Neural progenitor cell (in vitro differentiated cells): Measurements from ENCODE around the gene NPIPB6. TPM values are rescaled to one million over a fixed set of nuclear protein-coding genes. Genes with fewer than 3 reads are reported as not detected.

Experiments used
- DNase-seq: peaks from one replicate; pipeline ENCODE4 v3.0.0-alpha.2; 2016; ENCODE audit warnings: low spot score
- H2AFZ ChIP-seq: fragments of 200-600 bp; sonication (generic); replicated peaks from 2 replicates; pipeline ENCODE4 v1.6.1; 2016; ENCODE audit warnings: antibody characterized with exemption
- H3F3A ChIP-seq: fragments of 200-600 bp; sonication (generic); 2 replicates; pipeline ENCODE4 v1.6.1; 2016; ENCODE audit warnings: antibody characterized with exemption, low read depth
- H3K27ac ChIP-seq: fragments of 200-600 bp; sonication (generic); 2 replicates; pipeline ENCODE4 v1.5.1; 2016; ENCODE audit warnings: mild to moderate bottlenecking
- H3K27me3 ChIP-seq: fragments of 200-600 bp; sonication (generic); 2 replicates; pipeline ENCODE4 v1.6.1; 2016; ENCODE audit warnings: mild to moderate bottlenecking, moderate library complexity
- H3K36me3 ChIP-seq: fragments of 200-600 bp; sonication (generic); 2 replicates; pipeline ENCODE4 v1.5.1; 2016
- H3K4me1 ChIP-seq: fragments of 200-600 bp; sonication (generic); 2 replicates; pipeline ENCODE4 v1.6.1; 2016; ENCODE audit warnings: mixed run types
- H3K4me2 ChIP-seq: fragments of 200-600 bp; sonication (generic); 2 replicates; pipeline ENCODE4 v1.6.1; 2016
- H3K4me3 ChIP-seq: fragments of 200-600 bp; sonication (generic); 2 replicates; pipeline ENCODE4 v1.5.1; 2016
- H3K79me2 ChIP-seq: fragments of 200-600 bp; sonication (generic); 2 replicates; pipeline ENCODE4 v1.6.1; 2016; ENCODE audit warnings: low read depth
- H3K9ac ChIP-seq: fragments of 200-600 bp; sonication (generic); 2 replicates; pipeline ENCODE4 v1.6.1; 2016
- H3K9me3 ChIP-seq: fragments of 200-600 bp; sonication (generic); 2 replicates; pipeline ENCODE4 v1.5.1; 2016; ENCODE audit warnings: low read depth
- H4K20me1 ChIP-seq: fragments of 200-600 bp; sonication (generic); 2 replicates; pipeline ENCODE4 v1.6.1; 2016; ENCODE audit warnings: low read depth
- H3K27ac Mint-ChIP-seq: 3 replicates; pipeline ENCODE4 v1.8.0; 2021; ENCODE audit warnings: mixed read lengths
- H3K27me3 Mint-ChIP-seq: 2 replicates; pipeline ENCODE4 v1.8.0; 2022; ENCODE audit warnings: low read depth, mild to moderate bottlenecking, inconsistent platforms, moderate library complexity, mixed read lengths; ENCODE audit not compliant: insufficient read depth
- H3K36me3 Mint-ChIP-seq: 3 replicates; pipeline ENCODE4 v1.8.0; 2021; ENCODE audit warnings: mixed read lengths
- H3K4me1 Mint-ChIP-seq: 3 replicates; pipeline ENCODE4 v1.8.0; 2021; ENCODE audit warnings: mixed read lengths
- H3K4me3 Mint-ChIP-seq: 3 replicates; pipeline ENCODE4 v1.8.0; 2021; ENCODE audit warnings: mild to moderate bottlenecking, moderate library complexity, mixed read lengths
- H3K9me3 Mint-ChIP-seq: 3 replicates; pipeline ENCODE4 v1.8.0; 2020; ENCODE audit warnings: mixed read lengths
- CTCF ChIP-seq: fragments of 200-600 bp; sonication (generic); IDR thresholded peaks from 2 replicates; pipeline ENCODE4 v1.5.1; 2017; ENCODE audit warnings: antibody characterized with exemption, mild to moderate bottlenecking
- EZH2 ChIP-seq: fragments of 200-600 bp; sonication (generic); IDR thresholded peaks from 2 replicates; pipeline ENCODE4 v1.6.1; 2017; ENCODE audit warnings: antibody characterized with exemption, mild to moderate bottlenecking, moderate library complexity
- EZH2phosphoT487 ChIP-seq: fragments of 200-600 bp; sonication (generic); IDR thresholded peaks from 2 replicates; pipeline ENCODE4 v1.6.1; 2017; ENCODE audit warnings: antibody characterized with exemption
- total RNA-seq: library from RNA; depleted of rRNA; stranded (reverse); fragments of >200 nt; gene quantifications from 2 replicates; pipeline ENCODE4 v1.2.3, GENCODE V29; 2015; ENCODE audit warnings: low replicate concordance

NPIPB6 gene
- total RNA-seq, 1 donor from 2014 or later: 6.2 TPM

GRCh38 chr16:28311913-28312312 is 51.4 kb downstream of the NPIPB6 start:
- Mint-ChIP-seq H3K27me3 (peaks cover 3% of the 10 kb centered on the region), H3K27ac (no peak overlapping the region), H3K9me3 (no peaks in the 10 kb centered on the region), H3K4me1 (no peaks in the 10 kb centered on the region), H3K4me3 (no peak overlapping the region), H3K36me3 (peaks cover 19% of the 10 kb centered on the region)
- no peaks in the 10 kb centered on the region for H3K9me3 ChIP-seq
- no peaks in the 10 kb centered on the region for H3K36me3 ChIP-seq
- peaks cover 22% of the 10 kb centered on the region for H3K79me2 ChIP-seq
- DNase-seq: no peak
- H3K4me1 ChIP-seq: no peaks in the 10 kb centered on the region
- TF ChIP-seq CTCF: no peak
- TF ChIP-seq EZH2: no peak
- TF ChIP-seq EZH2phosphoT487: no peak
- H3F3A ChIP-seq: no peaks in the 10 kb centered on the region
- H2AFZ ChIP-seq: no peak overlapping the region
- H3K4me2 ChIP-seq: no peak overlapping the region
- no peak overlapping the region for H3K4me3 ChIP-seq
- H3K9ac ChIP-seq: no peak overlapping the region
- no peak overlapping the region for H3K27ac ChIP-seq
- peaks cover 79% of the 10 kb centered on the region for H4K20me1 ChIP-seq
- no peaks in the 10 kb centered on the region for H3K27me3 ChIP-seq

GRCh38 chr16:28311413-28311812 is 51.9 kb downstream of the NPIPB6 start:
- no peaks in the 10 kb centered on the region for H3K9me3 ChIP-seq
- no peaks in the 10 kb centered on the region for H3K36me3 ChIP-seq

DNA sequence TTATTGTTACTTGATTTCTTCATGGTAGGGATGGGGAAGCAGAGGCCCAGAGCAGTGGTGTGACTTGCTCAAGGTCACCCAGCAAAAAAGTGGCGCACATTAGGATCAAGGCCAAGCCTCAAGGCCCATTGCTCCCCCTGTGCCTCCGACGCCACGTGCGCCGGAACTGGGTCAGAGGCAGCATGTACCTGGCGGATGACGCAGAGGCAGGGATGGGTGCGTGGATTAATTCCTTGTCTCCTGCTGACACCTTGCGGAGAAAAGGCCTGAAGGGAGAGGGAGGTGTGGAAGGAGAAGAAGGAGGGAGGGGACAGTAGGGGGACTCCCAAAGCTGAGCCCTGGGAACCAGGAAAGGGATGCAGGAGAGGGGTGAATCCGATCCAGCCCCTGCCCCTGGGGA is 52.5 kb downstream of the NPIPB6 start:
- Histone ChIP-seq H3K27ac (no peak overlapping the region), H3K79me2 (peaks cover 31% of the 10 kb centered on the region), H3K4me1 (no peaks in the 10 kb centered on the region), H3K36me3 (no peaks in the 10 kb centered on the region), H3K4me2 (no peak overlapping the region), H3K4me3 (no peak overlapping the region), H4K20me1 (peaks cover 79% of the 10 kb centered on the region), H3K9ac (no peak overlapping the region), H3K9me3 (no peaks in the 10 kb centered on the region), H3K27me3 (no peaks in the 10 kb centered on the region), H3F3A (no peaks in the 10 kb centered on the region), H2AFZ (no peak overlapping the region)
- Mint-ChIP-seq H3K9me3 (no peaks in the 10 kb centered on the region), H3K4me3 (peak overlapping the region; percentile 67), H3K36me3 (peaks cover 21% of the 10 kb centered on the region), H3K27me3 (peaks cover 2% of the 10 kb centered on the region), H3K27ac (no peak overlapping the region), H3K4me1 (no peaks in the 10 kb centered on the region)
- TF ChIP-seq EZH2phosphoT487 (no peak), EZH2 (no peak), CTCF (no peak)
- DNase-seq: no peak

More at GRCh38 chr16:28311413-28311812, 51.9 kb downstream of the NPIPB6 start:
- no peak for DNase-seq
- Histone ChIP-seq H3K27ac (no peak overlapping the region), H3K27me3 (no peaks in the 10 kb centered on the region), H3F3A (no peaks in the 10 kb centered on the region), H3K4me1 (no peaks in the 10 kb centered on the region), H3K4me2 (no peak overlapping the region), H4K20me1 (peaks cover 79% of the 10 kb centered on the region), H3K9ac (no peak overlapping the region), H2AFZ (no peak overlapping the region), H3K4me3 (no peak overlapping the region), H3K79me2 (peaks cover 26% of the 10 kb centered on the region)
- Mint-ChIP-seq H3K4me1 (no peaks in the 10 kb centered on the region), H3K4me3 (no peak overlapping the region), H3K27ac (peak overlapping the region; percentile 50), H3K27me3 (peaks cover 2% of the 10 kb centered on the region), H3K36me3 (peaks cover 19% of the 10 kb centered on the region), H3K9me3 (no peaks in the 10 kb centered on the region)
- TF ChIP-seq CTCF: no peak
- TF ChIP-seq EZH2phosphoT487: no peak
- no peak for TF ChIP-seq EZH2
